Osteoblast (primary cell): ENCODE data around the gene CUX1. TPM values are rescaled to one million over a fixed set of nuclear protein-coding genes. Genes with fewer than 3 reads are reported as not detected.
A peak's percentile ranks its signal among the peaks of the same experiment; 100 is the strongest.

Experiments
- DNase-seq: peaks from one replicate; pipeline ENCODE4 v3.0.0; 2011; ENCODE audit warnings: low spot score, mixed read lengths; ENCODE audit not compliant: insufficient read length; ENCODE audit errors: missing footprints
- H2AFZ ChIP-seq: 2 replicates; pipeline ENCODE4 v1.6.0; 2011; ENCODE audit warnings: mild to moderate bottlenecking, low read length
- H3K27ac ChIP-seq: 2 replicates; pipeline ENCODE4 v1.5.1; 2011; ENCODE audit warnings: mild to moderate bottlenecking, low read depth, low read length, moderate library complexity
- H3K27me3 ChIP-seq: 2 replicates; pipeline ENCODE4 v1.6.0; 2012; ENCODE audit warnings: mild to moderate bottlenecking, control low read depth, inconsistent platforms, low read length, moderate library complexity; ENCODE audit not compliant: insufficient read depth
- H3K36me3 ChIP-seq: 2 replicates; pipeline ENCODE4 v1.5.1; 2011; ENCODE audit warnings: mild to moderate bottlenecking, low read length, control low read depth, moderate library complexity; ENCODE audit not compliant: insufficient read depth
- H3K4me1 ChIP-seq: 2 replicates; pipeline ENCODE4 v1.5.1; 2011; ENCODE audit warnings: mild to moderate bottlenecking, low read length, control low read depth, moderate library complexity; ENCODE audit not compliant: insufficient read depth
- H3K4me2 ChIP-seq: 2 replicates; pipeline ENCODE4 v1.6.0; 2011; ENCODE audit warnings: mild to moderate bottlenecking, low read length; ENCODE audit not compliant: insufficient read depth
- H3K4me3 ChIP-seq: fragments of 200-600 bp; sonication (generic); 3 replicates; pipeline ENCODE4 v1.5.1; 2012; ENCODE audit warnings: mild to moderate bottlenecking, low read length, inconsistent platforms; ENCODE audit not compliant: insufficient read depth
- H3K79me2 ChIP-seq: 2 replicates; pipeline ENCODE4 v1.6.0; 2012; ENCODE audit warnings: mild to moderate bottlenecking, low read length, control low read depth, inconsistent platforms; ENCODE audit not compliant: insufficient read depth
- H3K9me3 ChIP-seq: 2 replicates; pipeline ENCODE4 v1.5.1; 2011; ENCODE audit warnings: low read depth, low read length, control low read depth
- H4K20me1 ChIP-seq: 2 replicates; pipeline ENCODE4 v1.6.0; 2012; ENCODE audit warnings: mild to moderate bottlenecking, low read length, control low read depth; ENCODE audit not compliant: insufficient read depth
- total RNA-seq: library from RNA; depleted of rRNA; stranded (reverse); fragments of >200 nt; gene quantifications from 2 replicates; pipeline ENCODE4 v1.2.3, GENCODE V29; 2012
- TF ChIP-seq, protein P1 (sequence below): IDR thresholded peaks from 2 replicates; pipeline ENCODE4 v1.5.1; 2011; ENCODE audit warnings: mild to moderate bottlenecking, low read depth, low read length, moderate library complexity; ENCODE audit errors: extremely low read depth

CUX1 gene
- total RNA-seq, 1 donor, result 41.6 TPM

DNA sequence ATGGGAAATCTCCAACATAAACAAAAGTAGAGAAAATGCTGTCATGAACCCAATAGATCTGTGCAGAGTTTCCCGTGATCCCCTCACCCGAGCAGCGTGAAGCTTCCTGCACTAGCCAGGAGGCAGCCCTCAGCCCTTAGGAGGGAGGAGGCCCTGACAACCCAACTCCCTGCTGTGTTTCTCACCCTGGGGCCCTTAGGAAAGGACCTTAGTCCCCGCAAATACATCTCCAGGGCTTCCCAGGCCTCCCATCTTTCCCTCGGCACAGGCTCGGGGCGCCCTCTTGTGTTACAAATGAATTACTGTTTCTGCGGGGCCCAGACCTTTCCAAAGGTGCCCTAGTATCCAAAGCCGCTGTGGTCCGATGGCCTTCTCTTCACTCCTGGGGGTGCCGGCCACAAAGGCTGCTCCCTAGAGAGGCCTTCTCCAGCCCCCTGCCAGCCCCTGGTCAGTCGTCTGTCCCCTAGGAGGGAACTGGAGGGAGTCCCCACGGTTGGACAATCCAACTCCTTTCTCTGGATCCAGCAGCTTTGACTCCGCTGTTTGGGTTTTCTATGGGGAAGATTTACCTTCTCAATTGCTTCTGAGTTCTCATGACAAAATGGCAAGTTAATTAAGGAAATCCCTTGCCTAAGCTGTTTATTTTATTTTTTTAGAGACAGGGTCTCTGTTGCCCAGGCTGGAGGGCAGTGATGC, 419.3 kb downstream of the CUX1 start:
- H3K9me3 ChIP-seq, result no peaks in the 10 kb centered on the region
- H2AFZ ChIP-seq, result no peak overlapping the region
- H3K4me3 ChIP-seq, result no peak overlapping the region
- no peaks in the 10 kb centered on the region for H3K79me2 ChIP-seq
- H3K4me2 ChIP-seq, result no peak overlapping the region
- TF ChIP-seq, protein P1, sequence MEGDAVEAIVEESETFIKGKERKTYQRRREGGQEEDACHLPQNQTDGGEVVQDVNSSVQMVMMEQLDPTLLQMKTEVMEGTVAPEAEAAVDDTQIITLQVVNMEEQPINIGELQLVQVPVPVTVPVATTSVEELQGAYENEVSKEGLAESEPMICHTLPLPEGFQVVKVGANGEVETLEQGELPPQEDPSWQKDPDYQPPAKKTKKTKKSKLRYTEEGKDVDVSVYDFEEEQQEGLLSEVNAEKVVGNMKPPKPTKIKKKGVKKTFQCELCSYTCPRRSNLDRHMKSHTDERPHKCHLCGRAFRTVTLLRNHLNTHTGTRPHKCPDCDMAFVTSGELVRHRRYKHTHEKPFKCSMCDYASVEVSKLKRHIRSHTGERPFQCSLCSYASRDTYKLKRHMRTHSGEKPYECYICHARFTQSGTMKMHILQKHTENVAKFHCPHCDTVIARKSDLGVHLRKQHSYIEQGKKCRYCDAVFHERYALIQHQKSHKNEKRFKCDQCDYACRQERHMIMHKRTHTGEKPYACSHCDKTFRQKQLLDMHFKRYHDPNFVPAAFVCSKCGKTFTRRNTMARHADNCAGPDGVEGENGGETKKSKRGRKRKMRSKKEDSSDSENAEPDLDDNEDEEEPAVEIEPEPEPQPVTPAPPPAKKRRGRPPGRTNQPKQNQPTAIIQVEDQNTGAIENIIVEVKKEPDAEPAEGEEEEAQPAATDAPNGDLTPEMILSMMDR, result peak; percentile 80
- no peak overlapping the region for H3K27ac ChIP-seq
- peaks cover 16% of the 10 kb centered on the region for H3K36me3 ChIP-seq
- DNase-seq, result peak; percentile 98
- H4K20me1 ChIP-seq, result peaks cover 7% of the 10 kb centered on the region
- H3K27me3 ChIP-seq, result no peaks in the 10 kb centered on the region
- no peaks in the 10 kb centered on the region for H3K4me1 ChIP-seq

- TF ChIP-seq, protein P1, result no peak
- Histone ChIP-seq H3K4me2 (no peak overlapping the region), H3K27me3 (no peaks in the 10 kb centered on the region), H4K20me1 (peaks cover 7% of the 10 kb centered on the region), H3K9me3 (no peaks in the 10 kb centered on the region), H3K4me1 (no peaks in the 10 kb centered on the region), H3K79me2 (no peaks in the 10 kb centered on the region), H2AFZ (no peak overlapping the region), H3K27ac (no peak overlapping the region), H3K4me3 (no peak overlapping the region), H3K36me3 (peaks cover 8% of the 10 kb centered on the region)
- DNase-seq, result no peak
Measured at GRCh38 chr7:102239206-102239820, 421.9 kb downstream of the CUX1 start.

DNA sequence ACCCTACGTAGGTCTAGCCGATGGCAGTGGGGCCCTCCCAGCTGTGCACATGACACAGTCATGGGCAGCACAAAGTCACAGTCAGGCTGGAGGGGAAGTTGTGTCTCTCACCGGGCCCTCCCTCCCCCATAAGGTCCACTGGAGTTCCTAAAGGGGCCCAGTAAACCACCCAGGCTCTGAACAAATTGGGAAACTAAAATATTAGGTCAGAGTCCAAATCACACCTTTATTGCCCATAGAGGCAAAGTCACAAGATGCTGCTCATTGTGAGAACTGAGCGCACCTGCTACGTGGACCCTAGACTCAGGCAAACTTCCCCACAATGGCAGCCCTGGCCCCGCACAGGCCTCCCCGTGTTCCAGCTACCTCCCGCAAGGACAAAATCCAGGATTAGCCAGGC, 424.0 kb downstream of the CUX1 start:
- H3K36me3 ChIP-seq, result peaks cover 4% of the 10 kb centered on the region
- peaks cover 3% of the 10 kb centered on the region for H4K20me1 ChIP-seq
- H3K27ac ChIP-seq, result no peak overlapping the region
- no peak for DNase-seq
- H3K9me3 ChIP-seq, result no peaks in the 10 kb centered on the region
- H3K27me3 ChIP-seq, result no peaks in the 10 kb centered on the region
- no peak overlapping the region for H3K4me3 ChIP-seq
- no peaks in the 10 kb centered on the region for H3K4me1 ChIP-seq
- TF ChIP-seq, protein P1, result no peak
- H3K4me2 ChIP-seq, result no peak overlapping the region
- H3K79me2 ChIP-seq, result no peaks in the 10 kb centered on the region
- H2AFZ ChIP-seq, result no peak overlapping the region

GRCh38 chr7:102244601-102245000, 427.2 kb downstream of the CUX1 start:
- Histone ChIP-seq H3K4me3 (no peak overlapping the region), H3K4me1 (no peaks in the 10 kb centered on the region), H2AFZ (no peak overlapping the region), H3K27me3 (no peaks in the 10 kb centered on the region), H3K79me2 (no peaks in the 10 kb centered on the region), H3K27ac (no peak overlapping the region), H3K36me3 (peaks cover 8% of the 10 kb centered on the region), H3K4me2 (no peak overlapping the region), H3K9me3 (no peaks in the 10 kb centered on the region), H4K20me1 (no peaks in the 10 kb centered on the region)
- TF ChIP-seq, protein P1, result no peak
- no peak for DNase-seq
